GM10248 (cell line): ENCODE measurements around the gene SH3PXD2A.

Source experiments
- CTCF ChIA-PET: fragments of 300-600 bp; sonication (Branson Sonifier 250); formaldehyde crosslinking; extraction: SDS; loops from one replicate; lab custom pipeline; 2021; ENCODE audit warnings: antibody characterized with exemption; lab: Yijun Ruan, JAX
- POLR2A ChIA-PET: fragments of 350-650 bp; sonication (Branson Sonifier 250); formaldehyde crosslinking; extraction: SDS; loops from one replicate; lab custom pipeline; 2020; ENCODE audit warnings: antibody characterized with exemption; lab: Yijun Ruan, JAX
- DNase-seq: peaks from one replicate; pipeline ENCODE4 v3.0.0; 2012; ENCODE audit errors: extremely low spot score
- CTCF ChIP-seq: IDR thresholded peaks from 2 replicates; pipeline ENCODE4 v1.5.1; 2012; ENCODE audit warnings: mild to moderate bottlenecking, low read depth; ENCODE audit errors: extremely low read depth, missing control alignments, control extremely low read depth

SH3PXD2A gene

GRCh38 chr10:103881416-103882284 is 26.3 kb upstream of the SH3PXD2A start:
- POLR2A ChIA-PET = no interaction called here
- no peak for DNase-seq
- no peak for TF ChIP-seq CTCF

DNA sequence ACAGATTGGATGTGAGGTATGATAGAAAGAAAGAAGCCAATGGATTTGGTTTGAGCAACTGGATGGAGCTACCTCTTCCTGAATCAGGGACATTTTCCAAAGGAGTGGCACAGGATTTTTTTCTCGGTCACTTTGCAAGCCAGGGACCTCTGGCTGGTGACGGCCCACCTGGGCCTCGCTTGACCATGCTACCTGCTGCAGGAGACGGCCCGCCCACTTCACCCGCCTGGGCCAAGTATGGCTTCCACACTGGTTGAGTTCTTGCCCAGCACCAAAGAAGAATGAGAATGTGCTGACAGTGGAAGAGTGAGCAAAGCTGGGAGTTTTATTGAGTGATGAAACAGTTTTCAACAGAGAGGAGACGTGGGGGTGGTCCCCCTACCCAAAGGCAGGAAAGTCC is 24.5 kb upstream of the SH3PXD2A start:
- no peak for DNase-seq
- CTCF ChIA-PET = interaction anchor here (1.7 to 3.1 kb wide), 3 partner anchors 8 to 167 kb away, joined by 5 to 10 read pairs (median 5); no protein-coding TSS in a partner anchor
- POLR2A ChIA-PET = no interaction called here
- TF ChIP-seq CTCF = no peak

More at GRCh38 chr10:103881416-103882284, 26.3 kb upstream of the SH3PXD2A start:
- CTCF ChIA-PET = interaction anchor here (1.1 to 2.1 kb wide), 5 partner anchors 9 to 170 kb away, joined by 3 to 7 read pairs (median 4); no protein-coding TSS in a partner anchor

GRCh38 chr10:103879409-103879808 is 24.0 kb upstream of the SH3PXD2A start:
- no peak for TF ChIP-seq CTCF
- DNase-seq = no peak
- POLR2A ChIA-PET = no interaction called here
- CTCF ChIA-PET = interaction anchor here (1.9 to 3.1 kb wide), 2 partner anchors 9 to 167 kb away, joined by 5 to 10 read pairs; no protein-coding TSS in a partner anchor

DNA sequence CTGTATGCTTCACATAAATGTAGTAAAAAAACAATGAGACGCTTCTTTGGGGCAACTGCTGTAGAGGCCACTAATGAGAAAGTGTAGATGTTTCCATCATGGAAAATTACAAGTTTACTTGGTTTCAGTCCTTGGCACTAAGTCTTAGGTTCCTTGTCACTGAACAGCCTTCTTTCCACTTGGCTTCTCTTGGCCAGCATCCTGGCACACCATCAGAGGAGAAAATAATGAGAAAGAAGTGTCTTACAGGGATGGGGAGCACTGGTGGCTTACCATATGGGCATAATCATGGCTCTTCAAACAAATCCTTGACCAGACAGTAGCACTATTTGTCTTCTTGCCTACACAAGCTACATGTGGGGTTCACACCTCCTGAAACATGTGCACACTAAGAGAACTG is 22.5 kb upstream of the SH3PXD2A start:
- ChIA-PET POLR2A (interaction anchor here (0.8 kb wide), 1 partner anchor 22 kb away, joined by 3 read pairs; no protein-coding TSS in a partner anchor), CTCF (interaction anchor here (1.5 to 3.1 kb wide), 3 partner anchors 10 to 165 kb away, joined by 5 to 10 read pairs (median 6); no protein-coding TSS in a partner anchor)
- no peak for DNase-seq
- TF ChIP-seq CTCF = no peak

GRCh38 chr10:103876155-103876554 is 20.8 kb upstream of the SH3PXD2A start:
- ChIA-PET CTCF (interaction anchor here (3.0 to 3.6 kb wide), 2 partner anchors 9 to 11 kb away, joined by 18 to 19 read pairs; no protein-coding TSS in a partner anchor), POLR2A (no interaction called here)
- no peak for TF ChIP-seq CTCF
- no peak for DNase-seq

DNA sequence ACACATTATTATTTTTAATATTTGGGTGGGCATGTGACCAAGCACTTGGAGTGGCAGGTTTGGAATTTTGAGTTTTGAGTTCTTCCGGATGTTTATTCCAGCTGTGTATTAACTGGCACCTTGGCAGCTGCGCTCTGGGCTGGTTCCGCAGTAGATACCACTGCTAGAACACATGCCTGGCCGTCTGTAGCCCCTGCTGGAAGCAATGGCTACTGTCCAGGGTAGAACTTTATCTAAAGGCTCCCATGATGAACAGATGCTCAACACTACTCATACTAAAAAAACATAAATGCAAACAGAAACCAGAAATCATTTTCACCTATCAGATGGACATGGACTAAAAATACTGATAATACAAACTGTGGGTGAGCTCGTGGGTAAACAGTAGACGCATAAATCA is 19.4 kb upstream of the SH3PXD2A start:
- CTCF ChIA-PET = interaction anchor here (0.9 to 3.6 kb wide), 7 partner anchors 10 to 188 kb away, joined by 3 to 19 read pairs (median 5); no protein-coding TSS in a partner anchor
- DNase-seq = no peak
- TF ChIP-seq CTCF = no peak
- POLR2A ChIA-PET = no interaction called here
